ENCODE data around the gene SUGCT.
A peak's percentile ranks its signal among the peaks of the same experiment; 100 is the strongest.
"Not testable (repeated sequence)": the region's sequence is repeated elsewhere in the genome, so short reads cannot be mapped to it uniquely, and the experiment has no call there.

Gene SUGCT

DNA sequence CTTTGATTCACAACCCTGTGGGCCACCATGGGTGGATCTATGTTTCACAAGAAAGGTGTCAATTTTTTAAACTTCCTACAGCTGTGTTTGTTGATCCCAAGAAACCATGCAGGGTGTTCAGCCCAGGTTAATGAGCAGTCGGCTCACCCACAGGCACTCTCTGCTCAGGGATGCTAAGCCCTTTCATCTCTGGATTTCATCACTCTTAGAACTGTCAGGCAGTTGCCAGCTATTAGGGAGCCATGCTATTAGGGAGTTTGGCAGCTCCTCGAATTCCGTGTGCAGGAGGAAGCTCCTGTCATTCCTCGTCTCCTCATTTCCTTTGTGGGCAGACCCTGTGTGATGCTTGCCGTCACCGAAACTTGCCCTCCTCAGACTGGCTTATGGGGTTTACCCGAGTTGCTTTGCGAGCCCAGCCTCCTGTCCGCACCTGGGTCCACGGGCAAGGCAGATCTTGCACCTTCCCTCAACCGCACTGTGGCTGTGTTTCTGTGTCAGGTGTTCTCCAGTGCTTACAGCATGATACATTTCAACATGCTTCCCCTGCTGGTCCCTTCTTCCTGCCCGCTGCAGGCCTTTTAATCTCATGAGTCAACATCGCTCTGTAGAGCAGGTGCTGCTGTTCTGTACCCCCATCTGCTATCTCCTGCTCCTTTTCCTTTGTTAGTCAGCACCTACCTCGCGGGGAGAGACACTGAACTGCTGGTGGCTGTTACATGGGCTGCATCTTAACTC is 509.8 kb downstream of the SUGCT start:
- DNase-seq, result no peak

DNA sequence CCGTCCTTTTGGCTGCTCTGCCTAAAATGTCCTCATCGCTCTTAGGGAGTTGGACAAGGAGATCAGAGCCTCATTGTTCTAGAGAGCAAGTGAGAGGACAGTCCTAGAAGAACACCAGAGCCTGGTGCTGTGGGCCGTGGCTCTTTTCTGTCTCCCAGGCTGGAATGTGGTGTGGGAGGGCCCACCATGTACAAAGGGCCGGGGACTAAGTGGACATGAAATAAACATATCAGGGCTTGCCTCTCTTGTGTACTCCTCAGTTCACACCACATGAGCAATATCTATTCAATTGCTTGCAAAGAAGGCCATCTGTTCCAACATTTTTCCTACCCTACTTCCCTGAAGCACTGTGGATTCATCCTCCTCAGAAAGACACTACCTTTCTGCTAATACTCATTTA is 510.4 kb downstream of the SUGCT start:
- no peak for DNase-seq

DNA sequence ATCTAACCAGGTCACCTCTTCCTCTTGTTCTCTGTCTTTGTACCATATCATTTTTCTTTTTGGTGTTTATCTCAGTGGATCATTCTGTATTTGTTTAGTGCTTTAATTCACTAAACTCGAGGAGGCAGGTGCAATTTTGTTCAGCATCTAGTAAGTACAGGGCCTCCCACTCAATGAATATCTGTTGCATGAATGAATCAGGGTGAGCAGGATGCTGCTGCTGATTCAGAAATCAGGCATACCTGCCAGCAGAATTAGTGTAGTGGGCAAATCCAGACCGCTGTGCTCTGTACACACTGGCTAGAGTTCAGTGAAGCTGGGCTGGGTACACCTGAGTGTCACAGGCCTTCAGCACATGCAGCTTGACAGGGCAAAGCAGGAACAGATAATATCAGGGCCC is 511.9 kb downstream of the SUGCT start:
- no peak for DNase-seq

DNA sequence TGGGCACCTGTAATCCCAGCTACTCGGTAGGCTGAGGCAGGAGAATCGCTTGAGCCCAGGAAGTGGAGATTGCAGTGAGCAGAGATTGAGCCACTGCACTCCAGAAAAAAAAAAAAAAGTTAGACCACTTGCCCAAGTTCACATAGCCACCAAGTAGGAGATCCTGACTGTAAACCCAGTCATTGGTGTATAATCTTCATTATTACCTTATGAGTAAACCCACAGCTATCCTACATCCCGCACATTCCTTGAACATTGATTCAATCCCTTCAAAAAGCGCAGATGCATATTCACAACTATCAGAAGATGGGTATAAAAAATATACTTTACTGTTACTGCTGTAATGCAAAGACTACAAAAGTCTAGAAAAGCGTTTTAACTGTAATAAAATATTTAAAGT is 512.9 kb downstream of the SUGCT start:
- DNase-seq, result no peak

DNA sequence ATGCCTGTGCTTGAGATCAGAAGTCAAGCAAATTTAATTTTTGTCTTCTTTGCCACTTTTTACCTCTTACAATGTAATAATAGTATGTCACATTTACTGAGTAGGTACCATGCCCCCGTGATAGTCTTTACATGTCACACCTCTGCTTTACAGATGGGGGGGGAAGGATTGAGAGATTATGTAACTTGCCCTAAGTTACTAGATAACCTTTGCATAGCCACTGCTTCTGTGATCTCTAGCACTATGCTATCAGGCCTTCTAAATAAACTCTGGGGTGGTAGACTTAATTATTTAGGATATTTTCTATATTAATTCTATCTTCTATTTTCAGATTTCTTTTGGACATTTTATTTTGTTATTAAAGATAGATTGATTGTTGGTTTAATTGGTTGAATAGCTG is 514.4 kb downstream of the SUGCT start:
- DNase-seq, result no peak

DNA sequence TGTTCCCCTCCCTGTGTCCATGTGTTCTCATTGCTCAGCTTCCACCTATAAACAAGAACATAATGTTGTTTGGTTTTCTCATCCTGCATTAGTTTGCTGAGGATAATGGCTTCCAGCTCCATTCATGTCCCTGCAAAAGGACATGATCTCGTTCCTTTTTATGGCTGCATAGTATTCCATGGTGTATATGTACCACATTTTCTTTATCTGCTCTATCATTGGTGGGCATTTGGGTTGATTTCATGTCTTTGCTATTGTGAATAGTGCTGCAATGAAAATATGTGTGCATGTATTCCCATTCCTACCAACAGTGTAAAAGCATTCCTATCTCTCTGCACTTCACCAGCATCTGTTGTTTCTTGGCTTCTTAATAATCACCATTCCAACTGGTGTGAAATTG is 516.1 kb downstream of the SUGCT start:
- not testable (repeated sequence) for DNase-seq

DNA sequence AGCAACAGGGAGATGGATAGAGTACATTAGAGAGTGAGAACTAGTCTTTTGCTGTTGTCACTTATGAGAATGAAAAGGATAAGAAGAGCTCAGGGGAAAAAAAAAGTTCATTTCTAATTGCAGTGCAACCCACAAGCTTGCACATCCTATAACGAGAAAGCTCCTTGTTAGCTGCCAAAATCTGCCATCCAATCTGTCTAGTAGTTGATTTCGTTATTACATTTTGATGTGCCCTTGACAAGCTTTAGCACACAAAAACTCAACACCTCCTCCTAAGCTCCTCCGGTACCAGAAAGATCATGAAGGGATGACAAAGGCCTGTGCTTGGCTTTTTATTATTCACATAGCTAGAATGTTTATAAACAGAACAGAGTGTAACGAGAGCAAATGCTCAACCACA is 519.4 kb downstream of the SUGCT start:
- no peak for DNase-seq

DNA sequence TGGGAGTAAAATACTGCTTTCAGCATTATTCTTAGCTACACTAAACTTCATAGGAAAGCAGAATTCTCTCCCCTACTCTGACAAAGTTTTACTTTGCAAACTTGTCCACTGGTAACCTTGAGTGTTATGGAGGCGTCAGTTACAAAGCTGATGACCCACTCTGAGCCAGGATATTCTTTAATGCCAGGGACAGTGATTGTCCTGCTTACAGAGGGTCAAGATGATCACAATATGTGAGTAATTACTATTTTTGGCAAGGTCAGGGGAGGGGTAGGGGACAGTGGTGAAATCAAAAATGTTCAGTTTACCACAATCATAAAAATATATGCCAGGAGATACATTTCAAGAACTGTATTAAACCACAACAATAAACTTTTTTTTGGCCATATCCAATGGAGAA is 520.6 kb downstream of the SUGCT start:
- no peak for DNase-seq

DNA sequence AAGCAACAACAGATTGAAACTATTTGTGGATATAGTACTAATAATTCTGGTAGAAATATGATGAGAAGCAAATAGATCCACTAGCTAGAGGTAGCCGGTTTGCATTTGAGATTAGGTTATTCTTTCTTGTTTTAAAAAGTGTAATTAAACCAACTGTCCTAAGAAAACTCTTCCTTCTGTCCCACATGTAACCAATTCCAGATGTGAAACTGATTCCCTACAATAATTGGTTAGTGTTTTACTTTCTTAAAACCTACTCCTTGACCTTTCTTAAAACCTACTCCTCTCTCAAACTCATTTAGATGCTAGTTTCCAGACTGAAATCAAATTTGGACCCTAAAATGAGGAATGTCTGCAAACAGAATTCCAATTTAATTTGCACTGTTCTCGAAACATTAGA is 521.5 kb downstream of the SUGCT start:
- DNase-seq, result no peak

DNA sequence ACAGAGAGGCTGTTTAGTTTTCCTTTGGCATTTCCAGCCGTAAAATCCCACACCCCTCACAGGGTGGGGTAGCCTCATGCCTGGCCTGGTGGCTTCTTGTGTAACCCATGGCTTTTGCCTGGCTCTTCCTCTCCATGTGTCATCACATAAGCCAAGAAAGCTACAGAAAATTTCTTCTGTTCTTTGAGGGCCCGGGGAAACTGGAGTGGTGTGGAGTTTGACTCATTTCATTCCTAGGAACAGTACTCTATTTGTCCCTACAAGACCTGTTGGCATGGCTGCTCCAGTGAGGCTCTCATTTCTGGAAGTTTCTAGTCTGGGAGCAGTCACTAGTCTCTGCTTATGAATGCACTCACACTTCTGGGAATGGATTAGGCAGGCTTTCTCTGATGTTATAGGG is 523.9 kb downstream of the SUGCT start:
- DNase-seq, result peak; percentile 60

DNA sequence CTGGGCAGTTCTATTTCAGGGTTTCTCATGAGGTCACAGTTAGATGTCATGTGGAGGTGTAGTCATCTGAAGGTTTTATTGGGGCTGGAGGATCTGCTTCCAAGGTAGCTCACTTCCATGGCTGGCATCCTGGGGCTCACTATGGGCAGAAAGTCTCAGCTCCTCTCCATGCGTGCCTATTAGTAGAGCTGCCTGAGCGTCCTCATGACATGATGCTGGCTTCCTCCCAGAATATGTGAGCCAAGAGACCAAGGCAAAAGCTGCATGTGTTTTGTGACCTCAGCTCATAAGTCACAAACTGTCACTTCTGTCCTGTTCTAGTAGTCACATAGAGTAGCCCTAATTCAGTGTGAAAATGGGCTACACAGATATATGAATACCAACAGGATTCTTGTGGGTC is 524.4 kb downstream of the SUGCT start:
- DNase-seq, result no peak

DNA sequence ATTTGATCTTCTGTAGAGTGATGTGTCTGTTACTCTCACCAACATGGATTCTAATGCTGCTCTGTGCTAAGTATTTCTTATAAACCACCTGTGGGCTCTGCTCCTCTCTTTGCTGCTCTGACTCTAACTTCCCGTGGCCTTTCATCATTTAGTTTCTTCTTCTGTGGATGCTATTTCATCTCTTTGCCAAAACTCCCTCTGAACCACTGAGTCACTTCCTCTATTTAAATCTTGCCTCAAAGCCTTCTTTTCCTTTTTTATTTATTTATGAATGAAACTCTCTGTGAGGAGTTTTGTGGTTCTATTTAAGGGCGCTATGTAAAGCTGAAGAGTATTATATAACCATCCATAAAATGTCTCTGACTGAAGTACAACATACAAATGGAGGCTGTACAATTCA is 538.5 kb downstream of the SUGCT start:
- DNase-seq, result no peak

DNA sequence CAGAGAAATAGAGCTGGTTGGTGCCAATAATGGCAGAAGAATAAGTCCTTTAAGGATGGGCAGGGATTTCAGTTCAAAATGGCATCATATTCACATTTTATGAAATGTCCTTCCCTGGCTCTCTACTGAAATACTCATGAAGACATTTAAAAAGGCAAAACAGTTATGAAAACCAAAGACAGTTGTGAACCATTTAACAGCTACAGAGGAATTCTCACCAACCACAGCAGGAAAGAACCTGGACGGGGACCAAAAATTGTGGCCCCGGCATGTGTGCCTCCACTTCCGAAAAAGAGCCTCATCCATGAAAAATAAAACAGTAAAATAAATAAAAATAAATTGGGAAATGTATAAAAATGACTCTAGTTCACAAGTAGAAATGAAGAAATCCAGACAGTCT is 539.5 kb downstream of the SUGCT start:
- DNase-seq, result no peak

DNA sequence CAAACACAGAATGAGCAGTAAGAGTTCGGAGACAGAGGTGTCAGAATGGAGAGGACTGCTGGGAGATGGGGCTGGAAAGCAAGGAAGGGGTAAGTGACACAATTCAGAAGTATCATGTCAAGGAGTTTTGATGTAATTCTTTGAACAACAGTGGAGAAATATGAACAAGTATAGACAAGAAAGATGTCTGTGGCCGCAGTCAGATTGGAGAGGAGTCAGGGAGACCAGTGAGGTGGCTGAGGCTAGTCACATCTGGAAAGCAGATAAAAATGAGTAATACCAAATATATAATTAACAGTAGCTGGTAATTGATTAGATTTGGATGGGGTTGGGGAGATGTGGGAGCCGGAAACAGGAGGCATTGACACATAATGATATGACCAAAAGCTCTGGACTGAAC is 540.9 kb downstream of the SUGCT start:
- DNase-seq, result no peak

DNA sequence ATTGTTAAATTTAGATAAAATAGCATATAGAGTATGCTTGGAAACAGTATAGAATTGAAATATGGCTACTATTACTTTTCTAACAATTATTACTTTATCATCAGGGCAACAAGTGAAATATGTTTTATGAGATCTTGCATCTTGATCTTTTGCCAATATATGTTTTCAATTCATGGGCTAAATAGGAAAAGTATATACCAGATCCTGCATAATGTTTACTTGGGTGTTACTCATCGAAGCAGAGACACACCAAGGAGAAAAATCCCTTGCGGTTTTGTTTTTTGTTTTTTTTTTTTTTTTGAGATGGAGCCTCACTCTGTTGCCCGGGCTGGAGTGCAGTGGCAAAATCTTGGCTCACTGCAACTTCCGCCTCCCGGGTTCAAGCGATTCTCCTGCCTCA is 541.4 kb downstream of the SUGCT start:
- DNase-seq, result no peak

DNA sequence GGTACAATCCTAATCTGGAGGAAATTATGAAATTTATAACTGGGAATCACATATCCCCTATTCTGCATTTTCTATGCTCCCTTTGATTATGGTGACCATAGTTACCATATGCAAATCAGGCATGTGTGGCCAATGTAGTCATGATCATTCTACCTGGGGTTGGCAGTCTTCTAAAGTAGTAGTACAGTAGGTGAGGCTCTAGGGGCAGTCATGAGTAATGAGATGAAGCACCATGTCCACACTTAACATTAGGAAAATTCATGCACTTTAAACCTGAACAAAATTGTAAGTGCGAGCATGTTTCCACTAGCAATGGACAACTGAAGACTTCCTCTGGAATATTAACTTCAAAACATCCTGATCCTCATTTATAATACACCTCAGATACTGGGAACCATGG is 545.9 kb downstream of the SUGCT start:
- no peak for DNase-seq

DNA sequence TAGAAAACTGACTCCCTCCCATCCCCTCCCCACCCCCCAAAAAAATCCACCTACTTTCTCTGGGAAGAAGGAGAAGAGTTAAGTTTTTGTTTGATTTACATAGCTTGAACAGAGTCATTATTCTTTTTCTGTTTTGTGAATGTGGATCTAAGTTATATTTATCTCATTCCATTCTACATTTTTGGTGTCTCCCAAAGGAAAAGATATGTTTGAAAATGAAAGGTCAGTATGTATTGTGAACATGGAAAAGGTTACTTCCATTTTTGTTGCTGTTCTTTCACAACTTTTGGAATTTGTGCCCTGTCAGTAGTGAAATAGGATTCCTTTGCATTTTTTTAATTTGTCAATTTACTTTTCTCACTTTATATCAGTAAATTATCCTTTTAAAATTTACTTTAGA is 547.9 kb downstream of the SUGCT start:
- no peak for DNase-seq

DNA sequence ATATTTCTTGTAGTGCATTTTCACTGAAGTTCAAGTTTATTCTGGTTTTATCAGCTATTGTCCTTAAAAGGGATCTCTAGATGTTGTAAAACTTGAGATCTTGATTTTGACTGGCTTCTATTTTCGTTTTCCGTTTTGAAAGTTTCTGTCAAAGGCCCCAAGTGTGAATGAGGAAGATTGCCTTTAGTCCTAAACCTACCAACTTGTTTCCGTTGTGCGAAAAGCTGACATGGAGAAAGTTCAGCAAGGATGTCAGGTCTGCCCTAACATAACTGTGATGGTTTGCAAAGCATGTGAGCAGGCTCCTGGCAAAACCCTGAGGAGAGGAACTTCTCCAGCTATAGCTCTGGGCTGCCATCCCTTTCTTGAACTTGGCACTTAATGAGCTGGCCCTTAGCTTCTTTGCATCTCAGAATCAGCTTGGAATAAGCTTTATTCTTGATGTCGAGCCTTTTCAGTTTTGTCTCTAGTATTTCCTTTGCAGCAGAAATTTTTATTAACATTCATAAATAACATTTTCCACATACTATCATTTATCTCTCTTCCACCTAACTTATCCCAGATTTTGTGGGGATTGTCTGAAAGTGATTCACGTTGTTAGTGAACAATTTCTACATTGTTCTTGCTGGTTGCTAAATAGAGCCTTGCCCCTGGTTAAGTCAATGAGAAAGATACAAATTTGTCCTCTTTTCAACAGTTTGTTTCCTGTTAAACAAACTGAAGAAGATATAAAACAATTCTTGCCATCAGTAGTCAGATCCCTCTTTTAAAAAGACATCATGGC is 559.4 kb downstream of the SUGCT start:
- no peak for DNase-seq

DNA sequence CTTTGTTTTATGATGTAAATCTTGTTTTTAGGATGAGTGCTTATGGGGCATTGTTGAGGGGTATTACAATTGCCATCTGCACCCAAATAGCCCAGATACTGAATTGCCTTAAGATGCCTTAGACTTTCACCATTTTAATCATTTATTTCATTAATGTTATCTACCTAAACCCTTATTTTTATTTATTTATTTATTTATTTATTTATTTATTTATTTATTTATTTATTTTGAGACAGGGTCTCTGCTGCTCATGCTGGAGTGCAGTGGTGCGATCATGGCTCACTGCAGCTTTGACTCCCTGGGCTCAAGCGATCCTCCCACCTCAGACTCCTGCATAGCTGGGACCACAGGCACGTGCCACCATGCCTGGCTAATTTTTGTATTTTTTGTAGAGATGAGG is 560.2 kb downstream of the SUGCT start:
- no peak for DNase-seq

DNA sequence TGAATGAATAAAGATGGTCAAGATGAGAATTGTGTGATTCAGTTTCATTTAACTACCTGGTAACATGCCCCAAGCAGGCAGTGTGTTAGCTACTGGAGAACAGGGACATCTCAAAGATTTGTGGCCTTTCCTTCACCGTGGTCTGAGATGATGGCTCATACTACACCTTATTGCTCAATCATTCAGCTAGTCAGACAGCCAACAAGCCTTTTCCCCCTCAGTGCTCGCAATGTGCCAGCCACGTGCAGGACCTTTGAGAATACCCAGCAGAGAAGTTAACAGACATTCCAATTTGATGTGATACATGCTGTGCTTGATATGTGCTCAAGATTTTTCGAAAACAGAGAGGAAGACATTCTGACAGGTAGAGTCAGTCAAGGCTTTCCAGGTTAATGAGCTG is 562.8 kb downstream of the SUGCT start:
- DNase-seq, result no peak

DNA sequence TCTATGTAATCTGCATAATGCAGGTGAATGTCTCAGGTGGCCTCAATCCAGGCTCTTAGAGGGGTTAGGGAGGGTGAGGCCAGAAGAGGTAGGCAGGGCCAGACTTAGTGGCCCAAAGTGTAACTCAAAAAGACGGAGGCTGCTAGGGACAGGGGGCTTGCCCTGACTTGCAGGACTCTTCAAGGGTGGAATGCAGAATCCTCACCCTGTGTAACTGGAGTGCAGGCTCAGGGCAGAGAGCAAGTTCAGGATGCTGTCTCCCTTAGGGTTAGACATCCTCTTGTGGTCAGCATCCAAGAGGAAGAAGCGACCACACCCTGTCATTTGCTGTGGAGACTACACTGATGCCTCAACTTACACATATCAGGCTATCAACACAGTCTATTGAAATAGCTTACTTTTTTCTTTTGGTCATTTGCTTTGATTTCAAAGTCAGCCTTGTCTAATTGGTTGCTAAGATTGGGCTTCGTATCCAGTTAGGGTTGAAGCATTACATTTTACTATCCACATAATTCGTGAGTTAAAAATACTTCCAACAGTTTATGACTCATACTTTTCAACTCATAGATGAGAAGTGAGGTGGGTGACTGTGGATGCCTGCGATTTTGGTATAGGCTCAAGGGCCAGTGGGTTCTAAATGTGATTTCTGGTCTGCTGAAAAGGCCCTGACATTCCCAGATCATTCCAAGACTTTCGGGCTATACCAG is 563.6 kb downstream of the SUGCT start:
- DNase-seq, result no peak

DNA sequence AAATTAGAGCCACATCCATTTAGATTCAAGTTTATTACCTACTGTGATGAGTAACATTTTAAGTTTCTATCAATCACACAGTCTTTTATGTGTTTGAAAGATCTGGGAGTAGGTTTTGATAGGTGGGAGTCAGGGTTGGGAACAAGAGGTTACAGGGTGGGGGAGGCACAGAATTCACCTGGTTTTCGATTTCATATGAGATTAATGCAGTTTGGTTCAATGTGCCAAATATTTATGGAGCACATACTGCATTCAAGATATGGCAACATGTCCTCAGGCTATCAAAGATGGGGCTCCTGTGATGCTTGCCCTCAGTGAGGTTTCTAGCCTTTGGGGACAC is 564.1 kb downstream of the SUGCT start:
- no peak for DNase-seq

DNA sequence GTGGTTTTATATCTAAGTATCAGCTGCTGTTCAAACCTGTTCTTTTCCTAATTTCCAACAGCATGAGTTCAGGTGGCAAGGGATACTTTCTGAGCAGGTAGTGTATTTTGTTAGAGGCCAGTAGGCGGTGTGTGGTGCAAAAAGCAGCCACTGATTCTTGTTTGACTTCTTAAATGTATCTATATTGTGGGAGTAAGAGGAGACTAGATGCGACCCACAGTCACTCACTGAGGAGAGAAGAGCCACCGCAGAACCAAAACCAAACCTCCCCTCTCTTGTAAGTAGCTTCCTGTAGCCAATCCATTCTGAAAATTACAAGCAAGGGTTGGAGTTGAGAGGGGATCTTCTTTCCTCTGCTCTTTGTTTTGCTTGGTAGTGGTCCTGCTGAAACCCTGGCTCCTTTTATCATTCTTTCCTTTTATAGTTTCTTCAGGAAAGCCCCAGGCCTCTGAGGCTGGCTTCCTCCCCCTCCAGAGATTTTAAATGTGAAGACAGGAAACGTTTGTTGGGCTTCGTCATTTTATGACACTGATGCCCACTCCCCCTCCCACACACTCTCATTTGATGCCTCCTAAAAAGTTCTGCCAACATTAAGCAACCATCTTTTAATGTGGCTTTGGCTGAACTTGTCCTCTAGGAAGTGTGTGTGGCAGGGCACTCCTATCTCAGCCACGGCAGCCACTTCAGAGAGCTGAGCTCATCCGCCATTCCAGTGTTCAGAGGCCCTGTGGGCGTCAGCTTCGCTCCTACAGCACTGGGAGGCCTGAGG is 566.0 kb downstream of the SUGCT start:
- DNase-seq, result peak; percentile 80

Data from islet precursor cell (in vitro differentiated cells).